OCI-LY1 (cell line): ENCODE results near the gene CCDC138.

Source experiments
- H2AFZ ChIP-seq: fragments of 200-600 bp; sonication (generic), shearing (Covaris generic); 2 replicates; pipeline ENCODE4 v1.6.0; 2014; ENCODE audit warnings: antibody characterized with exemption, mild to moderate bottlenecking, low read length
- H3F3A ChIP-seq: fragments of 200-600 bp; sonication (generic), shearing (Covaris generic); 2 replicates; pipeline ENCODE4 v1.6.0; 2014; ENCODE audit warnings: mild to moderate bottlenecking, antibody characterized with exemption, low read length, moderate library complexity; ENCODE audit not compliant: insufficient read depth
- H3K27ac ChIP-seq: fragments of 200-600 bp; sonication (generic); 2 replicates; pipeline ENCODE4 v1.5.1; 2014; ENCODE audit warnings: low read length, mixed run types, mild to moderate bottlenecking, low read depth; ENCODE audit not compliant: poor library complexity, severe bottlenecking
- H3K27me3 ChIP-seq: fragments of 200-600 bp; sonication (generic); 2 replicates; pipeline ENCODE4 v1.6.0; 2014; ENCODE audit warnings: antibody characterized with exemption, mild to moderate bottlenecking, low read length, moderate library complexity; ENCODE audit not compliant: insufficient read depth
- H3K36me3 ChIP-seq: fragments of 200-600 bp; sonication (generic); 2 replicates; pipeline ENCODE4 v1.6.1; 2014; ENCODE audit warnings: mild to moderate bottlenecking, antibody characterized with exemption, low read length, moderate library complexity, mixed read lengths; ENCODE audit not compliant: insufficient read depth
- H3K4me1 ChIP-seq: fragments of 200-600 bp; sonication (generic); 2 replicates; pipeline ENCODE4 v1.5.1; 2014; ENCODE audit warnings: mild to moderate bottlenecking, low read length, moderate library complexity; ENCODE audit not compliant: insufficient read depth, severe bottlenecking
- H3K4me2 ChIP-seq: fragments of 200-600 bp; sonication (generic), shearing (Covaris generic); 2 replicates; pipeline ENCODE4 v1.6.1; 2014; ENCODE audit warnings: low read length
- H3K4me3 ChIP-seq: fragments of 200-600 bp; sonication (generic); 2 replicates; pipeline ENCODE4 v1.5.1; 2014; ENCODE audit warnings: low read length, low read depth, mild to moderate bottlenecking, mixed read lengths; ENCODE audit not compliant: poor library complexity, severe bottlenecking
- H3K79me2 ChIP-seq: fragments of 200-600 bp; shearing (Covaris generic); 2 replicates; pipeline ENCODE4 v1.6.1; 2016; ENCODE audit warnings: mixed run types, low read length, mixed read lengths; ENCODE audit not compliant: insufficient read depth
- H3K9ac ChIP-seq: fragments of 200-600 bp; sonication (generic), shearing (Covaris generic); 2 replicates; pipeline ENCODE4 v1.6.1; 2014; ENCODE audit warnings: mild to moderate bottlenecking, low read length, mixed read lengths
- H3K9me2 ChIP-seq: fragments of 200-600 bp; sonication (generic), shearing (Covaris generic); 2 replicates; pipeline ENCODE4 v1.6.1; 2014; ENCODE audit warnings: low read depth, mild to moderate bottlenecking, low read length, mixed read lengths
- H3K9me3 ChIP-seq: fragments of 200-600 bp; shearing (Covaris generic); 2 replicates; pipeline ENCODE4 v1.6.1; 2014; ENCODE audit warnings: low read length, mixed read lengths
- H4K20me1 ChIP-seq: fragments of 200-600 bp; sonication (generic), shearing (Covaris generic); 2 replicates; pipeline ENCODE4 v1.6.0; 2016; ENCODE audit warnings: mild to moderate bottlenecking, low read length; ENCODE audit not compliant: insufficient read depth
- EZH2 ChIP-seq: fragments of 200-600 bp; sonication (generic), shearing (Covaris generic); IDR thresholded peaks from 2 replicates; pipeline ENCODE4 v1.8.0; 2017; ENCODE audit warnings: borderline replicate concordance, mixed run types, mild to moderate bottlenecking, antibody characterized with exemption, low read length, moderate library complexity, mixed read lengths
- TF ChIP-seq, protein P1 (sequence below): fragments of 200-600 bp; sonication (generic), shearing (Covaris generic); IDR thresholded peaks from 2 replicates; pipeline ENCODE4 v1.5.1; 2017; ENCODE audit warnings: mild to moderate bottlenecking, antibody characterized with exemption, low read length, moderate library complexity, mixed read lengths

The CCDC138 gene

GRCh38 chr2:108806371-108807113 is 20.0 kb downstream of the CCDC138 start:
- no peaks in the 10 kb centered on the region for H4K20me1 ChIP-seq
- no peak overlapping the region for H3K9ac ChIP-seq
- no peaks in the 10 kb centered on the region for H3K4me1 ChIP-seq
- peaks cover 13% of the 10 kb centered on the region; the same call in 1 of the 2 replicates for H3K9me3 ChIP-seq
- no peaks in the 10 kb centered on the region for H3K9me2 ChIP-seq
- 0 out of 2 replicates have a peak, but pooled peaks cover 4% of the 10 kb centered on the region for H3F3A ChIP-seq
- H3K27me3 ChIP-seq = no peaks in the 10 kb centered on the region
- H3K79me2 ChIP-seq = peaks cover 17% of the 10 kb centered on the region
- TF ChIP-seq, protein P1, sequence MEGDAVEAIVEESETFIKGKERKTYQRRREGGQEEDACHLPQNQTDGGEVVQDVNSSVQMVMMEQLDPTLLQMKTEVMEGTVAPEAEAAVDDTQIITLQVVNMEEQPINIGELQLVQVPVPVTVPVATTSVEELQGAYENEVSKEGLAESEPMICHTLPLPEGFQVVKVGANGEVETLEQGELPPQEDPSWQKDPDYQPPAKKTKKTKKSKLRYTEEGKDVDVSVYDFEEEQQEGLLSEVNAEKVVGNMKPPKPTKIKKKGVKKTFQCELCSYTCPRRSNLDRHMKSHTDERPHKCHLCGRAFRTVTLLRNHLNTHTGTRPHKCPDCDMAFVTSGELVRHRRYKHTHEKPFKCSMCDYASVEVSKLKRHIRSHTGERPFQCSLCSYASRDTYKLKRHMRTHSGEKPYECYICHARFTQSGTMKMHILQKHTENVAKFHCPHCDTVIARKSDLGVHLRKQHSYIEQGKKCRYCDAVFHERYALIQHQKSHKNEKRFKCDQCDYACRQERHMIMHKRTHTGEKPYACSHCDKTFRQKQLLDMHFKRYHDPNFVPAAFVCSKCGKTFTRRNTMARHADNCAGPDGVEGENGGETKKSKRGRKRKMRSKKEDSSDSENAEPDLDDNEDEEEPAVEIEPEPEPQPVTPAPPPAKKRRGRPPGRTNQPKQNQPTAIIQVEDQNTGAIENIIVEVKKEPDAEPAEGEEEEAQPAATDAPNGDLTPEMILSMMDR = no peak
- no peak for TF ChIP-seq EZH2
- no peak overlapping the region for H3K27ac ChIP-seq
- H3K4me3 ChIP-seq = no peak overlapping the region
- no peak overlapping the region for H3K4me2 ChIP-seq
- no peak overlapping the region for H2AFZ ChIP-seq
- H3K36me3 ChIP-seq = peaks cover 78% of the 10 kb centered on the region

DNA sequence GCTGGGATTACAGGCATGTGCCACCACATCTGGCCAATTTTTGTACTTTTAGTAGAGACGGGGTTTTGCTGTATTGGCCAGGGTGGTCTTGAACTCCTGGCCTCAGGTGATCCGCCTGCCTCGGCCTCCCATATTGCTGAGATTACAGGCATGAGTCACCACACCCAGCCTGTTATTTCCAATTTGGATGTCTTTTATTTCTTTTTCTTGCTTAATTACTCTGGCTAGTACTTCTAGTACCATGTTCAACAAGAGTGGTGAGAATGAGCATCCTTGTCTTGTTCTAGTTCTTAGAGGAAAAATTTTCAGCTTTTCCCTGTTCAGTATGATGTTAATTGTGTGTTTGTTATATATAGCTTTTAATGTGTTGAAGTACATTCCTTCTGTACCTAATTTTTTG is 23.4 kb downstream of the CCDC138 start:
- TF ChIP-seq EZH2 = no peak
- TF ChIP-seq, protein P1 = no peak
- Histone ChIP-seq H3K4me1 (no peaks in the 10 kb centered on the region), H3K36me3 (peaks cover 79% of the 10 kb centered on the region), H3K9me2 (no peaks in the 10 kb centered on the region), H2AFZ (no peak overlapping the region), H3K9ac (no peak overlapping the region), H4K20me1 (no peaks in the 10 kb centered on the region), H3K27me3 (no peaks in the 10 kb centered on the region), H3K27ac (no peak overlapping the region), H3K79me2 (peaks cover 17% of the 10 kb centered on the region), H3F3A (0 out of 2 replicates have a peak, but pooled peaks cover 4% of the 10 kb centered on the region), H3K4me3 (no peak overlapping the region), H3K9me3 (peaks cover 13% of the 10 kb centered on the region; the same call in 1 of the 2 replicates), H3K4me2 (no peak overlapping the region)

DNA sequence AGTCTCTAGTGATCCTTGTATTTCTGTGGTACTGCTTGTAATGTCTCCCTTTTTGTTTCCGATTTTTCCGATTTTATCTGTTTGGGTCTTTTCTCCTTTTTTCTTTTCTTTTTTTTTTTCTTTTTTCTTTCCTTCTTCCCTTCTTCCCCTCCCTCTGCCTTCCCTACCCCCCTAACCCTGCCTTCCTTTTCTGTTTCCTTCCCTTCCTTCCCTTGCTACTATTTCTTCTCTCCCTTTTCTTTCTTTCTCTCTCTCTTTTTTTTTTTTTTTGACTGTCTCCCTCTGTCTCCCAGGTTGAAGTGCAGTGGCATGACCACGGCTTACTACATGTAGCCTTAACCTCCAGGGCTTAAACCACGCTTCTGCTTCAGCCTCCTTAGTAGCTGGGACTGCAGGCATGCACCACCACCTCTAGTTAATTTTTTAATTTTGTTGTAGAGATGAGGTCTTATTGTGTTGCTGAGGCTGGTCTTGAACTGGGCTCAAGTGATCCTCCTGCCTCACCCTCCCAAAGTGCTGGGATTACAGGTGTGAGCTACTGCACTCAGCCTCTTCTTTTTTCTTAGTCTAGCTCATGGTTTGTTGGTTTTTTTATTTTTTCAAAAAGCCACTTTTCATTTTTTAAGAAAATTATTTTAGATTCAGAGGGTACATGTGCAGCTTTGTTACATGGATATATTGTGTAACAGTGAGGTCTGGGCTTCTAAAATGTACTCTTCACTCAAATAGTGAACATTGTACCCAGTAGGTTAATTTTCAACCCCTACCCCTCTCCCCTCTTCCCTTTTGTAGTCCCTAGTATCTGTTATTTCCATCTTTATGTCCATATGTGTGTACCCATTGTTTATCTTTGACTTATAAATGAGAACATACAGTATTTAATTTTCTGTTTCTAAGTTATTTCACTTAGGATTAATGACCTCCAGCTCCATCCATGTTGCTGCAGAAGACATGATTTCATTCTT is 24.7 kb downstream of the CCDC138 start:
- Histone ChIP-seq H3K79me2 (peaks cover 17% of the 10 kb centered on the region), H3K9me3 (peaks cover 13% of the 10 kb centered on the region; the same call in 1 of the 2 replicates), H3K4me3 (no peak overlapping the region), H3K9me2 (no peaks in the 10 kb centered on the region), H3K27me3 (no peaks in the 10 kb centered on the region), H3K36me3 (peaks cover 80% of the 10 kb centered on the region), H3K27ac (no peak overlapping the region), H2AFZ (no peak overlapping the region), H3K4me1 (no peaks in the 10 kb centered on the region), H3F3A (no peaks in the 10 kb centered on the region), H3K4me2 (no peak overlapping the region), H4K20me1 (no peaks in the 10 kb centered on the region), H3K9ac (no peak overlapping the region)
- no peak for TF ChIP-seq EZH2
- TF ChIP-seq, protein P1 = no peak
